SIG-M5 treated with dmso at 0.1 percent for 504 hours (cell line): Measurements from ENCODE around the gene NAA15.
"Not testable (repeated sequence)": the region's sequence is repeated elsewhere in the genome, so short reads cannot be mapped to it uniquely, and the experiment has no call there.

ENCODE experiments used
- DNase-seq: peaks from one replicate; lab custom pipeline; 2025; ENCODE audit not compliant: unreplicated experiment; lab: John Stamatoyannopoulos, UW

The NAA15 gene

DNA sequence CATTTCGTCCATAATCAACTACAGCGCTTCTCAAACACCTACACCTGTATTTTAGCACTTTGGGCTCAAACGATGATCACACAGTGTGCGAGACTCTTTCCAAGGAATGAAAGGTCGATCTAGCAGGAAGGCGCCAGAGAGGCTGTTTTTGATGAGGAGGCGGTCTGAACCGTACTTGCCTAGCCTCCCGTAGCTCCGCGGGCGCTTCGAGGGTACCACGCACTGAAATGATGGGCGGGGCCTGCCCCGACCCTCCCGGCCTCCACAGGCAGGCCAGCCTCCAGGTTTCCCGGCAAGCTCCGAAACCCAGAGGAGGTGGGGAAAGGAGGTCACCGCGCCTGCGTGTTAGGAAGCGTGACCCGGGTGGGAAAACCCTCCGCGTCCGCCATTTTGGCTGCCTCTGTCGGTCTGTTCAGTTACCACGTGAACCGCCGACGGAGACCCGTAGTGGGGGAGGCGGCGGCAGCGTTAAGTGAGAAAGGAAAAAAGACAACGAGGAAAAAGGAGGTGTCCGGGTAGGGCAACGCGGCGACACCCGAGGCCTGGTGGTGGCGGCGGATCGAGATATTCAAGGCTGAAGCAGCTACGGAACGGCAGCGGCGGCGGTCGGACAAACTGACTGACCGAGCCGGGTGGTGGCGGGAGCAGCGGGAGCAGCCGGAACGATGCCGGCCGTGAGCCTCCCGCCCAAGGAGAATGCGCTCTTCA, at the start of gene NAA15:
NAA15 (plus strand) TSS at position 393 of the 708 bp plus-strand sequence; CDS start at position 666, 273 bp downstream.
- peak; percentile 97 for DNase-seq

DNA sequence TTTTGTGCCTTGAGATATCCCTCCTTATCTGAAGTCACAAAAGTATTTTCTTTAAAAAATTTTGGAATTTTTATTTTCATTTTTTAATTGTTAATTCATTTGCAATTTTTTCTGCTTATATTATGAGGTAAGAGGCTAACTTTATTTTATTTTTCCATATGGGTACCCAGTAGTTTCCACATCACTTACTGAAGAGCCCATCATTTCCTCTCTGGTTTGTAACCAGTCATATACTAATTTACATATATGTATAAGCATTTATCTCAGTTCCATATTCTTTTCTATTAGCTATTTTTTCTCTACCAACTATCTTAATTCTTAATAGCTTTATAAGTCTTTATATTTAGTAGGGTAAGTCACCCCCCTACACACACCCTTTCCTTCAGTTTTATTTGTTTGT, 48.3 kb upstream of the NAA15 start:
- DNase-seq: no peak

DNA sequence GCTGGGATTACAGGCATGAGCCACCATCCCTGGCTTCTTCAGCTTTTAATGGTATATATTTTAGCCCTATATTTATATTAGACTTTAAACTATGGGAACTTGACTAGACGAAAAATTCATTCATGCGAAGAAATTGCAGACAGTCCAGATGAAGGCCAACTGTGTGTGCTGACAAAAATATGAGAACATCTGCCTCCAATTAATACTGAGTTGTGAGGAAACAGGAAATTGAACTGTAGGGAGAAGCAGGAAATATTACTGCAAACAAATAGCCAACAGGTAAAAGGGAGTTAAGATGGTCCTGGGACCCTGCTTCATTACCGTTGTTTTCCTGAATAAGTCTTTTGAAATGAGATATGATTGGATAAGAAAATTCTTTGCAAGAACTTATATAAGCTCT, 47.6 kb upstream of the NAA15 start:
- no peak for DNase-seq

DNA sequence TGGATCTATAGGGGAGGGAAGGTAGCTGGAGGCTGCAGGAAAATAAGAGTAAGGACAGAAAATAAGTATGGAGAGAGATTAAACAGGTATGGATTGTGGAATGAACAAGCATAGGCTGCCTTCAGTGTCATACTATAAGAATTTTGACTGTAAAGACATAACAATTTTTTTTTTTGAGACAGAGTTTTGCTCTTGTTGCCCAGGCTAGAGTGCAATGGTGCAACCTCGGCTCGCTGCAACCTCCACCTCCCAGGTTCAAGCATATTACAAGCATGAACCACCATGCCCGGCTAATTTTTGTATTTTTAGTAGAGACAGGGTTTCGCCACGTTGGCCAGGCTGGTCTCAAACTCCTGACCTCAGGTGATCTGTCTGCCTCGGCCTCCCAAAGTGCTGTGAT, 45.7 kb upstream of the NAA15 start:
- not testable (repeated sequence) for DNase-seq

DNA sequence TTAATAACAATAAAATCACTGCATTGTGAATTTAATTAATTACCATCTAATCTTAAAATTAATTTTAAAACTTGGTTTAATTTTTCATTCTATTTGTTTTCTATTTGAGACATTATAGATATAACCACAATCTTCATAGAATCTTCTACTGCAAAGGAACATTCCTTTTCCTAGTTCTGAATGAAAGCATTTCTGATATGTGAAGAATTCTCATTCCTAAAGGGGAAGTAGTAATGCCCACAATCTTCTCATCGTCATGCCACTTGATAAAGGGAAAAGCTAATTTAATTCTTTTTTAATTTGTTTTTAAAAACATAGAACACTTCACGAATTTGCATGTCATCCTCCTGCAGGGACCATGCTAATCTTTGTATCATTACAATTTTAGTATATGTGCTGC, 45.0 kb upstream of the NAA15 start:
- no peak for DNase-seq

DNA sequence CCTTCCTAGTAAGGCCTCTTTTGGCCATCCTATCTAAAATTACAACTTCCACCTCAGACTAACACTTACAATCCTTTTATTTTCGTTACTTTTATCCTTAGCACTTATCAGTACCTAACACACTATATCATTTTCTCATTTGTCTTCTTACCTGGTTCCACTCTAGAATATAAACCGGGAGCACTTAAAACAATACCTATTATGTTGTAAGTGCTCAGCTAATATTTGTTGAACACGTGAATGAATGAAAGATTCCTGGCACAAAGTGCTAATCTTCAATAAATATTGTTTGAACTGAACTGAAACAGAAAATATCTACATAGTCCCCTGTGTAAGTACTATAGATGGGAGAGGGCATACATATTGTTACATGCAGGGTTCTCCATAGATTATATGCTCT, 35.7 kb upstream of the NAA15 start:
- DNase-seq: no peak

DNA sequence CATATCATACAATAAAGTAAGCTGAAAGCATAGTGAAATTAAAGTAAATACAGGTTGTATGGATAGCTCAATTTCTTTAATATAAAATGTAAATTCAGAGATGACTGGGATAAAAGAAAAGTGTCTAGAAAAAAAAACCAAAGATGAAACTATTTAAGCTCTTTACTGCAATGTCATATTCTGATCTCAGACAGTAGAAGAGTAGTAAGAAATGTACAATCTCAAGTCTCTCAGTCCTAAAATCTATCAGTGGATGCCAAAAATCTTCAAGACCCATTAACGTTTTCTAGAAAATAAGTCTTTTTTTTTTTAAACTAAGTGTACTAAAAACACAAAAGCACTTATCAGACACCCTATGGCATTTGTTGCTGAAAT, 35.1 kb upstream of the NAA15 start:
- no peak for DNase-seq

DNA sequence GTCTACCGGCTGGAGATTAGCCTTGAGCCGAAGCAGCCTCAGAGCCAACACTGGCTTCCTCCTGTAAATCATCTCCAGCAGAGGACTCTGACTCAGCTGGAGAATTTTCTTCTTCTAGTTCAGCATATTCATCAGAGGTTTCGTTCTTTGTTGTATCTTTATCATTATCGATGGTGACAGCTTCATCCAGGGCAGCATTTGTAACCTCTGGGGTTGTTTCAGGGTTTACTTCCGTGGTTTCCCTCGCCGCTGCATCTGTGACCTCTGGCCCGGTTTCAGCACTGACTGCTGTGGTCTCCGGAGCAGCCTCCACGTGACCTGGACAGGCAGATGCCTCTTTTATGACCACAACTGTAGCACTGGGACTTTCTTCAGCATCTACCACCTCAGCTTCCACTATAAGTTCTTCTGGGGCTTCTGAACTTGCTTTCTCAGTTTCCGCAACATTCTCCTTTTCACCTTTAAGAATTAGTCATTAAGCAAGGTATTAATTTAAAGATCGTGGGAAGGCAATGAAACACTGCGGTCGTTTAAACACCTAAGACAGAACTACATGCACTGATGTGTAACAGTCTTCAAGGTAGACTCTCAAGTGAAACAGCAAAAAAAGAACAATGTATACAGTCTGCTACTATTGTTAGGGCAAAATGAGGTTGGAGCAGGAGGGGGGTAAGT, 34.6 kb upstream of the NAA15 start:
- DNase-seq: peak; percentile 65

DNA sequence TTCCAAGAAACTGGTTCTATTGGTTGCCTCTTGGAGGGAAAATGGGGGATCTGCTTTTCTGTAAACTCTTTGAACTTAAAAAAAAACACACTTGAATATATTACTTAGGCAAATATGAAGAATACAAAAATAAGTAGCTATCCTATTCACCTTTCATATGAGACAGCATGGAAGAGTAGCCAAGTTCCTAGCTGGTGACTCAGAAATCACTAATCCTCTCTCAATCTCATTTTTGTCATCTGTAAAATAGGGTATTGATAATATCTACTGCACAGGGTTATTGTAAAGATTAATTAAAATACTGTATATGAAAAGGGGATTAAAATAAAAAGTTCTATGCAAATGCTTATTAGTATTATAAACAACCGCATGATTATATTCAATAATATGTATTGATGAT, 34.0 kb upstream of the NAA15 start:
- DNase-seq: no peak

DNA sequence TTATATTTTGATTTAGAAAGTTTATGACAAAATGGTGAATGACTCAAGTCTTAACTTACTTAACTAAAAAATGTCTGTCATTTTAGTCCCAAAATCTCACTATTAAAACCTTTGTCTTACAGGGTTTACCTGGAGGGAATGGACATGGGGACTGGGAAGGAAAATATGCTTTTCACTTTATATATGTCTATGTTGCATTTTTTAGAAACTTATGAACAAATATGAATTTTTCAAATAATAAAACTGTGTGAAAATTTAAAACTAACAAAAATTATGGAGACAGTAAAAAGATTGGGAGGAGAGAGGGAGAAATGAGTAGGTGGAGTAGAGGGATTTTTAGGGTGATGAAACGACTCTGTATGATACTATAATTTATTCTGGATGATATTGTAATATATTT, 27.5 kb upstream of the NAA15 start:
- no peak for DNase-seq

DNA sequence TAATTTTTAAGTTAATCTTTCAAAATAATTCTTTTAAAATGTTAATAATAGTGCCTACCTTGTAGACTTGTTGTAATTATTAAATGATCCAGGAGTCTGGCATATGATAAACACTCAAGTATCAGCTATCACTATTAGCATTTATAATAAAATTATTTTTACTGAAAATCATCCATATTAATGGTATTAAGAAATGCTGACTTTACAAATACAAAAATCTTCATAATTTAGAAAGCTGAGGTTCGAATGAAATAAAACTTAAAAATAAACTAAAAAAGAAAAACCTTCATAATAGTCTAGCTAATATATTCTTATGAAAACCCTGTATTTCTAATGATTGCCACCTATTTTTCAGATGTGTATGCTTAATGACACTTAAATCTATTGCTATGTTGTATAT, 26.5 kb upstream of the NAA15 start:
- DNase-seq: no peak

DNA sequence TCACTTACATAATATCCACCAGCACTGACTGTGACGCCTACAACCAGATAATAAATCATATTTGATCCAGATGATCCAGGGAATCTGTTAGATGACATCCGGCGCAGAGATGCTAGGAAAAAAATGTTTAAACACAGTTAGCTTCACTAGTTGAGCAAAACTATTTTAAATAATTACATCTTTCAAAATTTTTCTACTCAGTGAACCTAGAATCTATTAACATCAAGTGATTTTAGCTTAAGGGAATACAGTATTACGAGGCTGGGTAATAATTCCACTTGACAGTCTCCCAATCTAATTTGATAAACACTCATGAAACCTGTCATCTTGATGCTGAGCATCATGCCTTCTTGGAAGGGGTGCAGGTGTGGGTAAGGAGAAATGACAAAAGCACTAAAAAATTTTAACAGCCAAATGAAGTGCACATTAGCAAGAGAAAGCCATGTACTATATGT, 26.0 kb upstream of the NAA15 start:
- no peak for DNase-seq

DNA sequence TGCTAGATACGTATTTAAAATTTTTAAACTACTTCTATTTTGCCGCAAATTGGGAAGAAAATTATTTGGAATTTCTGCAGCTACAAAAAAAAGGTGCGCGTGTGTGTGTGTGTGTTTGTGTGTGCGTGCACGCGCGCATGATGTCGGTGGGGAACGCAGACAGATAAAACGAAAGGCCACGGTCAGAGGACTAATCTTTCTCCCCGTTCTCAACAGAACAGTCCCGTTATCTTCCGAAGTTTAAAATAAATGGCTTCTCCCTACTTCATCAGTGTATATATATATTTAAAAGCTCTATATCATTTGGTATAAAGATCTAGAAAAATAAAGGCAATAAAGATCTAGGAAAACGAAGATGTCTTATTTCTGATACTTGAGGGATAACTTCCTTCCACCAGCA, 22.8 kb upstream of the NAA15 start:
- no peak for DNase-seq

DNA sequence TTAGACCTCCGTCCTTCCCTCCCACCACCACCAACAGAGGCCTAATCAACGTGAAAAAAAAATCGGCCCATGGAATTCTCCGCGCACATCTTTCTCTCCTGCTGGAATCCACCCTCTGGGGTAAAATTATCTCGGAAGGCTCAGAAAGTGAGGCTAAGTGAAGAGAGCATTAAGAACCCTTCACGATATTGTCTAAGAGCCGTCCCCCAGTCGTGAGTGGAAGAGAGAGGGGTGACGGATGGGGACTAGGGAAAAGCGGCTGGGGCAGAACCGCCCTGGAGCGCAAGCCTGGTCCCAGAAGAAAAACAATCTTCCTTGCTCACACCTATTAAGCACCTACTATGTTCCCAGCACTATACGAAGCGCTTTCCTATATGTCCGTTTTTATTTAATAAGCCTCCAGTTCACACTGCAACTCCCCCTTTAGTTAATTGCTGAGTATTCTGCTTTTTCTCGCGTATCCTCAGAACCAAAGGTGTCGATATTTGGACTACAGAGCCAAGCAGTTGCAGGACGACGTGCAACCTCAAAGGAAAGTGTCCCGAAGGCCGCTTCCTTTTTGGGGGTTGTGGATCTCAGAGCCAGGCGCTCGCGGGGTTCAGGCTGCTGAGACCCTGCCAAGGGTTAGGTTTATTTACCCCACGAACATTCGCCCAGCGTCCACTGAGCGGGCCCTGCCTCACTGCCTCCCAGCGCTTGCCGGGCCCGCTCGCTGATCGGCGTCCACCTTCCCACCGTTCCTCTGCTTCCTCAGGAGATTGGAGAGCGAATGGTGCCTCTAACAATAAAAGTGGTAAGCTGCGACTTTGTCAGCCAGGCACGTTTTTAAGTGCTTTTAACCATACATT, 22.2 kb upstream of the NAA15 start:
- DNase-seq: no peak

DNA sequence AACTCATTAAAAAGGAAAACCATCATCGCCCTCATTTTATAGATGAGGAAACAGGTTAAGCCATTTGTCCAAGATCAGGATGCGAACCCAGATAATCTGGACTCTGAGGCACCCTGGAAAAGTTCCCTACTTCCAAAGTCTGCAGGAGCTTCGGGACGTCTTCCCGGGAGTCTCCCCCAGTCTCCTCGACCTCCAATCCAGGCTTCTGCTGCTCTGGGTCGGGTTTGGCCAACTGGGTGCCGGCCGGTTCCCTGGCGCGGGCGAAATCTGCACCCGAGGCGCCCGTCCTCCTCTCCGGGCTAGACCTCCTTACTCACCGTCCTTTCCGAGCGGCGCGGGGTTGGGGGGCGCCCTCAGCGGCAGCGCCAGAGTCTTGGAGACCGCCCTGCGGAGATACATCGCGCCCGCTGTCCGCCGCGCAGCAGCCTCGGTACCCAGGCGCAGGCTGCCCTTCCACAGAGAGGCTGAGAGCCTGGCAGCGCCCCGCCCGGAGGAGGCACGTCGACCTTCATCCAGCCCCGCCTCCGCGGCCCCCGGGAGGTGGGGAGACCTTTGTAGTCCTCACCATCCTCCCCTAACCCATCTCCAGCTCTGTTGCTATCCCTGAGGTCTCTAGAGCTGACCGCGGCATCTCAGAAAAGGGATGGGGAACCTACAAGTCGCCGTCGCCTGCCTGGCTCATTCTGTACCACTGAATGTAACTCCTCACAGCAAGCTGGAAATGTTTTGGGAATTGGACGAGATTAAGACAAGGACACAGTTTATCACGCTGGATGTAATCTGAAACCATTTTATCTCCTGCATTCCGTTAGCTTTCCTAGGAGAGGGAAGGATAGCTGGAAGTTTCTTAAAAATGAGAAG, 21.3 kb upstream of the NAA15 start, which contains the start of gene MGARP:
MGARP (minus strand) TSS at position 466 of the 861 bp plus-strand sequence; CDS start at position 399, 67 bp downstream.
- DNase-seq: no peak

DNA sequence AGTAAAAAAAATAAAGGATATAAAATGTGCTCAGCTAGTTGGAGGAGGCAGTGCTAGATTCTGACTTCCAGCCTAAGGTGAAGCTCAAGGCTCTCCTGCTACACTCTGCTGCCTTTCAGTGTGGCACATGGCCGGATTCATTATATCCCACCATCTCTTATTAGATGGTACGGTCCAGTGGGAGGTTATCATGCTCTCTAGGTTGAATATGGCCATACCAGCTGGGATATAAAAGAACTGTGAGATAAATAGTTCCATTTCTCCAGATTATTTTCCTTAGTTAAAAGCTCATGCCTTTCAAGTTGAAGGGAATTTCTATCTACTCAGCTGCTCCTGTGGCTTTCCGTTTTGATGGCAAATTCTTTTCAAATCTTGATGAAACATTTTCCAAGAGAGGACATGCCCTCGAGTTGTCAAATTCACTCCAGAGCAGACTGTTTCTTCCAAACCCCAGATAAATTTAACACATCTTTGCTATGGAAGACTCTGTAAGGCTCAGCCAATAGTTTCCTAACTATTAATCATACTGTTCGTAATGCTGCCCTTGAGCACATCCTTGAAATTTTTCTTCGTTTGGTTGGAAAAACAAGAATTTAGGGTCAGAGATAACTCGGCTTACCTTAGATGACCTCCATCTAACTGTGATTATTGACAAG, 19.1 kb upstream of the NAA15 start:
- DNase-seq: no peak

DNA sequence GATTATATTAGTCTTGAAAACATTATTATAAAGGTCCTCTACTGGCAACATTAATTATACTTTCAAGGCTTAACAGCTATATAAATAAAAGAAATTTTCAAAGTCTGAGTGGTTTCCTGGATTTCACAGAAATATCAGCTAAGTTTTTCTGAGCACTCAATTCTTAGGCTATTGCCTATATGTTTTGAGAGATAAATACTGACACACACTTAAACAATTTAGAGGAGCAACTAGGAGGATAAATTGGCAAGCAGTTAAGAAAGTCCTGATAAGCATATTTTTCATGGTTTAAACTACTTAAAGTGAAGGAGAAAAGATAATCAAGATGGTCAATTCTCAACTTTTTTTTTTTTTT, 18.6 kb upstream of the NAA15 start:
- no peak for DNase-seq

DNA sequence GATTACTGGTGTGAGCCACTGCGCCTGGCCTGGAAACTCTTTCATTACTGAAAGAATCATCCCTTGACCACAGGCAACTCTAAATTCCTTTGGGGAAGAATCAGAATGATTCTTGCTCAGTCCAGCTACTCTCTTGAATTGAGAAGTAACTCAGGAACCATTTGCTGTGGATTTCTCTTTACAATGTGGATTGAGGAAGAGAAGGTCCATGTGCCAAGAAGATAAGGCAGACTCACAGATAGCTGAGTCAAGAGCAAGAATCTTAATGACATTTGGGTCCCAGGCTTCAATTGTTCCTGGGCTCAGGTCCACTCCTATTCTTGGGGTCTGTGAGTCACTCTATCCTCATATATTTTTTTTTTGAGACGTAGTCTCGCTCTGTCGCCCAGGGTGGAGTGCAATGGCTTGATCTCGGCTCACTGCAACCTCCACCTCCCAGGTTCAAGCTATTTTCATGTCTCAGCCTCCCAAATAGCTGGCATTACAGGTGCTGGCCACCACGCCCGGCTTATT, 15.1 kb upstream of the NAA15 start:
- no peak for DNase-seq

DNA sequence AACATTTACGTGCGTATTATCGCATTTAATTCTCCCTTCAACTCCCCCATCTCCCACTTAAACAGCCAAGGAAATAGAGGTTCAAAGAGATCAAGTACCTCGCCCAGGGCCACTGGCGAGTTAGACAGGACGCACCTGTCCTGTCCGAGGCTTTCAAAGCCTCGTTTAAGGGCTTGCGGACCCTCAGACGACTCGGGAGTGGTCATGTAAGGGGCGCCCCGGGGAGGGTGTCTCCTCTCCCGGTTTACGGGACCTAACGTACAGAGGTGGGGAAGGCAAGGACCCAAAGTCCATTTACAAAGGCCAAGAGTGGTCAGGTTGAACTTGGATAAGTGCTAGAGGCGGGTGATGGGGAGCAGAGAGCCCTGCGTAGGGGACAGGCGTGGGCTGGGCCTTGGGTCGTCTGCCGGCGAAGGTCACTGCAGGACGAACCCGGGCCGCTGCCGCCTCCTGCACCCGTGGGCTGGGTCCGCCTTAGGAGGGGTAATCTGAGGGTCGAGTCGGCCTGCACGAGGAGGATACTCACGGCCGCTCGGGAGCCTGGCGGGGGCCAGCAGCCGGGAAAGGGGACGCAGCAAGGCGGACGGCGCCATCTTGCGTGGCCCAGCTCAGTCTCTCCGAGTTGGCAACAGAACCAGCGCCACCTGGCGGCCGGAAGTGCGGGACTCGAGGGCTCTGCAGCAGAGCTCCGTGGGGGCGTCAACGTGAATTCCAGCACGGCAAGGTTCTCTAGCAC, 5.9 kb upstream of the NAA15 start:
- peak; percentile 91 for DNase-seq

DNA sequence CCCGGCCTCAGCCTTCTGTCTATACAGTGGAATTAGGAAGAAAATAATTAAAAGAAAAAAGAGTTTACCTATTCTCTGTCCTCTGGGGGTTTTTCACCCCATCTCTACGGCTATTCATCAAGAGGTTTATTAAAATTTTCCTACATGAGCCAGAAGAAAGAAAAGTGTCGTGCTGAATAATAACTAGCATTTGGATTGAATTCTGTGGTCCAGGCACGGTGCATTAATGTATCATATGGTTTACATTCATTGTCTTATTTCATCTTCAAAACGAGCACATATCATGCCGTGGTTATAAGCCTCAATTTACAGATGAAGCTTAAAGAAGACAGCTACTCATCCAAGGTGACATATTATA, 5.4 kb upstream of the NAA15 start:
- DNase-seq: no peak
